ENCODE results near the gene EGR2. TPM values are rescaled to one million over a fixed set of nuclear protein-coding genes. Genes with fewer than 3 reads are reported as not detected.
A peak's percentile ranks its signal among the peaks of the same experiment; 100 is the strongest.

EGR2 gene
- total RNA-seq, result 2.3 and 5.3 TPM in 2 replicates
- 41.6 TPM for polyA plus RNA-seq (2012)

DNA sequence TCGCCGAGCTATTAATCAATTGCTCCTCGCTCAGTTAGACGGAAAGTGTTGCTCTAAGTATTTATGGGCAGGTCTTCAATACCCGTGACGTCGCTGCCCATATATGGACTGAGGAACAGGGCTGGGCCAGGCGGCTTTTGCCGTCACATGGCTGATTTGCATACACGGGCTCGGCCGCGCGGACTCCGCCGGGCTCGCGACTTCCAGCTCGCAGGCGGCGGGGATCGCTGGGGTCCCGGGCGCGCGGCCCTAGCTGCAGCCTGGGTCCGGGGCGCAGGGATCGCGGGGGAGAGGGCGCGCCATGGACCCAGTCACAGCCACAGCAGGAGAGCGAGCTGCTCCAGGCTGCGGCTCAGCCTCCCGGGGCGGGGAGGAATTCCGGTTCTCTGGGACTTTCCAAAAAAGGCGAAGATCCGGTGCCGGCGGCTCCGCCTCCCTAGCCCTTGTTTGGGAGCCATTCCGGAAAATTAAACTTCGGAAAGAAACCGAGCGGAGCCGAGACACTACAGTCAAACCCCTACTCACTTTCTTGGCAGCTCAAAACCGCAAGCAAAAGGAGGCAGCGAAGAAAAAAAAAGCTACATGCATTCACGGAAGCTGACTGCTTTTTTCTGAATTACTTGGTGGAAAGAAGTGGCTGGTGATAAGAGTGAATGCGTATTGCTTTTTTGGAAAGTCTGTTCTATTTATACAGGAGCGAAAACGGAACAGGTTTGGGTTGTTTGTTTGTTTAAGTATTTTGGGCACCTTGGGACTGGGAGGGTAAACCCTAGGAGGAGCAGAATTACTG, at the start of gene EGR2:
Gene EGR2, minus strand, starts transcription at position 36 of the 790 bp plus-strand sequence. CDS start 337 bp downstream, outside the sequence.
- peak; percentile 96 for DNase-seq (ENCODE audit: low read depth)

DNA sequence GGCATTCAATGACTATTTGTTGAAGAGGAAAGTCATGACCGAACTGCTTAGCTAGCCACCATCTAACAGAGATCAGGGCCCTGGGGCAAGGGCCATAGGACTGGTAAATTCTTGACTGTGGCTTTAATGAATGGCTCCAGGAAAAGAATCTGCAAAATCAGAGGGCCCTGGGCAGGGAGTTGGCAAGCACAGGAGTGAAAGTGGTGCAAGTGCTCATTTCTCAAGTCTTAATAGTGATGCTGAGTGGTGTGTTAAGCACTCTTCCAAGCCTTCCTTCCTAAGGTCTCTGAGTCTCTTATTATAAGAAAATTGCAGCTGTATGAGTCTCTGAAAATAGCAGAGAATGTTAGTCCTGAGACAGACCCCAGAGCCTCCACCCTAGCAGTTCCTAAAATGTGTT, 46.3 kb upstream of the EGR2 start:
- no peak for DNase-seq (ENCODE audit: low read depth)

DNA sequence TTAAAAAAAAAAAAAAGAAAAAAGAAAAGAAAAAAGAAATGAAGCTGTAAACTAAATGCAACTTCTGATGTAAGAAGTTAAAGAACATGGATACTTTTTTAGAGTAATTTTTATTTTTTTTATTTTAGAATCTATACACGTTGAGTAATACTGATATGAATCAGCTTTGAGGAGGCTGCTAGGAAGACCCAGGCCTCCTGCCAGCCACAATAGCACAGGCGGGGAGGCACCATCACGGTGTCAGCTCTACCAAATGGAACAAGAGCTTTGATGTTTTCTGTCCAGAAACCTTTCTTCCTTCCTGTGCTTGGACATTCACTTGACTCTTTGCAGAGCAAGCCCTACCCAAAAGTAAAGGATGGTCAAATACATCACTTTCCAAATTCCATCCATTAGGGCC, 45.3 kb upstream of the EGR2 start:
- no peak for DNase-seq (ENCODE audit: low read depth)

DNA sequence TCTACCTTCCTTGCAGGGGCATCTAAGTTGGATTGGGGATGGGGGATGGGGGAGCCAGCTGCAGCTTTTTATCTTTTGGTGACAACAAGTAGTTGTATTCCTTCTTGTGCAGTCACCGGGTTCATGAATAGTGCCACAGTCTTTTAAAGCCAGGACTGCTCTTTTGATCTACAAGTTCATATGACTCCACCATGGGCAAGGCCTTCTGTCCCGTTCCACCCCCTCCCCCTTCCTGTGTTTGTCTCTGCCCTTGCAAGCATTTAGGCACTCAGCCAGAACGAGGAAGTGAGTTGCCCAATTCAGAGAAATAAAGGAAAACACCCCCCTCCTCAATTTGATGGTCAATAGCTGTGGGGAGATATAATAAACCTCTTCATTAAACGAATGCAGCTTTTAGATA, 44.8 kb upstream of the EGR2 start:
- peak; percentile 1 for DNase-seq (ENCODE audit: low read depth)

- no peak for DNase-seq (ENCODE audit: low read depth)
These were observed 42.2 kb upstream of the EGR2 start for GRCh38 chr10:62858364-62858763.

GRCh38 chr10:62856021-62856420, 39.9 kb upstream of the EGR2 start:
- no peak for DNase-seq (ENCODE audit: low read depth)

DNA sequence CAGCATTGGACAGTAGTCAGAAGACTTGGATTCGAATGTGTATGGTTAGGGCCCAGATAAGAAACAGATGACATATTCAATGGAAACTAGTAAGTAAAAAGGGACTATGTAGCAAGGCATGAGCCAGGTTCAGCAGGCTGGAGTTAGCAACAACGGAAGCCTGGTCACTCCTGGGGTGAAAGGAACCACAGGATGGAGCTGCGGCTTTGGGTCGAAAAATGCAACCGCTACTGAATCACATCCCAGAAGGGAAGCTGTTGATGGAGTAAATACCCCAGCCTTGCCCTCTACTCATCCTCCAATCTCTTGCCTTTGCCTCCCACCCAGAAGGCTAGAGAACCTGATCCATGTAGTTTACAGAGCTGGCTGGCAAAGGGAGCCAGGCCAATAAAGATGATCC, 37.5 kb upstream of the EGR2 start:
- DNase-seq (ENCODE audit: low read depth), result no peak

DNA sequence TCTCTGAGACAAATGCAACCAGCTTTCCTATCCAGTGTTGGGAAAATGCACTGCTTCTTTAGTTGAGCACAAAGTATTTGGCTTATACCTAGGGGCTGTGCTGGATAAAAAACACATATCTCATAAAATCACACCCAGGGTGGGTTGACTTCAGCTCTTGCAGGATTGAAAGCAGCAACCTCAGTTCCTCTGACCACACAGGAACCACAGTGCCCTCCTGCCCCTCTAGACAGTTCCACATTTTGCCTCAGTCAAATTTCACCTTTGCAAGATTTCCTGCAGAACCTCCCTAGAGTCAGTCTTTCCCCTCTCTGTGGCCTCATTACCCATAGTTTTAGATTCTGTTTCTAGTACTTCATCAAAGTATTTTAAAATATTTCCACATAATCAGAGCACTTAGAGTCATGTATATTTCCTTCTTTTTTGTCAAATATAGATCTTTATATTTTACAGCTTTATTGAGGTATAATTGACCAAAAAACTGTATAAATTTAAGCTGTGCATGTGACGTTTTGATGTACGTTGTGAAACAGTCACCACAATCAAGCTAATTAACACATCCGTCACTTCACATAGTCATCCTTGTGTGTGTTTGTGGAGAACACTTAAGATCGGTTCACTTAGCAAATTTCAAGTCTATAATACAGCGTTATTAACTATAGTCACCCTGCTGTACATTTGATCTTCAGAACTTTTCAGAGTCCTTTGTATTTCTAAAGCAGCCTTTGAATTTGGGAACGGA, 37.0 kb upstream of the EGR2 start:
- no peak for DNase-seq (ENCODE audit: low read depth)

GRCh38 chr10:62851442-62851841, 35.3 kb upstream of the EGR2 start:
- peak; percentile 13 for DNase-seq (ENCODE audit: low read depth)

DNA sequence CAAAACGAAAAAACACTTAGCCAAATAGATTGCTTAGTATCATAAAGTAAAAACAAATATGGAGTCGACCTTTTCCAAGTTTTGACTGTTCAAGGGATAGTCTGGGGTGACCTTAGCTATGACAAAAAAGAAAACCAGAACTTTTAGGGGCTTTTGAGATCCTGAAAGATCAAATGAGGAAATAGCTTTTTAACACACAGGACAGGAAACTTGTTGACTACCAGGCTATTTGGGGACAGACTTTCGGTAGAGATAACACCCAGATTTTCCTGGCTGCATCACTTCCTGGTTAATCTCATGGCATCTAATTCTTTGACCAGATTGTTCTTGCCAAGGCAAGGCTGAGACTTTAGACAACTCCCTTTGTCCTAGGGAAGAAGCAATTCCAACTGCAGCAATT, 34.5 kb upstream of the EGR2 start:
- no peak for DNase-seq (ENCODE audit: low read depth)

GRCh38 chr10:62847433-62847832, 31.3 kb upstream of the EGR2 start:
- no peak for DNase-seq (ENCODE audit: low read depth)

- DNase-seq (ENCODE audit: low read depth), result no peak
These were observed 28.3 kb upstream of the EGR2 start for GRCh38 chr10:62844280-62845011.

DNA sequence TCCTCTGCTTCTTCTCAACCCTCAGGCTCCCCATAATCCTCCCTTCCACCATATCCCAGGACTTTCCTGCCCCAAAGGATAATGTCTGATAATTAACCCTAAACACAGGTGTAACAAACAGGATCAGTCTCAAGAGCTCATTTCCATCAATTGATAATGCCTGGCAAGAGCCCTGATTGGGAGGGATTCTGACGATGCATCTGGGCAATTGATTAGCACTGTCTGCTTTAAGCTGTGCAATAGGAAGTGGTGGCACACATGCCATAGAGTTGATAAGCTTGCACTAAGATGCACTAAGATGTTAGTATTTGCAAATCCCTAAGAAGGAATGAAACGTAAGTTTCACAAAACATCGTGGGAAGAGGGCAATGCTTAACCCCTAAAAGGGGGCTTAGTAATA, 27.4 kb upstream of the EGR2 start:
- no peak for DNase-seq (ENCODE audit: low read depth)

- DNase-seq (ENCODE audit: low read depth), result no peak
These were observed 26.8 kb upstream of the EGR2 start for GRCh38 chr10:62842983-62843382.

- DNase-seq (ENCODE audit: low read depth), result no peak
These were observed 23.4 kb upstream of the EGR2 start for GRCh38 chr10:62839590-62839989.

DNA sequence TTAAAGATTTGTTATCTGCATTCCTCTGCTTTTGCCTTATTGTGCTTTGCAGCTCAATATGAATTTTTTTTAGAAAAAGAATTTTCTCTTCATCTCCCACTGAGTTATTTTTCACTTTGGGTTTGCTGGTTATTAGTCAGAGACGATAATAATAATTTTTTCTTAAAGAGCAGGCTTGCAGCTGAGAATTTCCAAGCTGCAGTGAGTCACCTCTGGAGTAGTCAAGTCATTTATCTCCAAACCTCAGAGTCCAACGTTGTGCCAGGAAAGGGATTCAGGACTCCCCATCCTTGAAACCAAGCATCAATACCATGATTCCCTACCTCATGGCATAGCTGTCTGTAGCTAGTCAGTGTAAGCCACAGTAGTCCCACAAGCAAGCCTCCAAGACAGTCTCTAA, 15.2 kb upstream of the EGR2 start:
- DNase-seq (ENCODE audit: low read depth), result peak; percentile 79

DNA sequence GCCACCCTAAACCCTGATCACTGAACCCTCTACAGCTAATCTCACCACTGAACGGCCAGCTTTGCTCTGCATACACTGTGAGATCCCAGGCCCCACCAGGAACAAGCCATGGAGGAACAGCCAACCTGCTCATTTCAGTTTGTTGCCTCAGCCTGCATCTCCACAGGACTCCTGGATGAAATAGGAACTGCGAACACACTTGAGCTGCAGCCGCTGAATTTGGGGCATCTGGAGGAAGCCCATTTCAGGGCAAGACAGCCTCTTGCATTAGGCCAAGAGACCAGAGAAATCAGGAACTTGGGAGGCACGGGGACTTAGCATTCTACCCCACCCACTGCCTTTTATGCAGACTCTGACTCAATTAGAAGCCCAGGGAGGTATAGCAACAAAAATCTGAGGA, 14.5 kb upstream of the EGR2 start:
- DNase-seq (ENCODE audit: low read depth), result no peak

DNA sequence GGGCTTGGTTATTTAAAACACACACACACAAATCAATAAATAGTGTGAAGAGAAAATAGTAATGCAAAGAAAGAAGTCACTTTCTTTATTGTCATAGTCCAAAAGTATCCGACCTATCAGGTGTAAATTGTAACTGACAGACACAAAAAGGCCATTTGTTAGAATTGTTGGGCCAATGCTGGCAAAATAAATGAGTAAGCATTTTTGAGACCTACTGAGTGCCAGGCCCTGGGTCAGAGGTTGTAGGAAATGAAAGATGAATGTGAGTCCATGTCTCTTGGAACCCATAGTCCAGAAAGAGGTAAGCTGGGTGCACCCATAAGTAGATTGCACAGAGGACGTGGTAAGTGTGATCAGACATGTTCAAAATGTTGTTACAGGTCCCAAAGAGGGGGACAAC, 13.5 kb upstream of the EGR2 start:
- DNase-seq (ENCODE audit: low read depth), result no peak

DNA sequence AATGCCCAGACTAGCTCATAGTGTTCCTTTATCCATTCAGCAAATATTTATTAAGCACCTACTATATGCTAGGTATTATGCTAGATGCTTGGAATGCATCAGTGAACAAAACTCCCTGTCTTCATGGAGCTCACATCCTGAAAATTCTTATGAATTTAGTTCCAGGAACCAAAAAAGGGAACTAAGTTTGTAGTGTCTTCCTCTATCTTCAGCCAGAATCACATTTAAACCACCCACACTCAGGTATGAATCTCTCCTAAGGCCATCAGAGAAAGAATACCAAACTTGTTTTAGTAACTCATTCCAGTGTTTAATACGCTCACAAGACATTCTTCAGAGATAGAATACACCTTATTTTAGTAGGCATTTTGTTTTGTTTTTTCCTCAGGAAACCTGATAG, 10.1 kb upstream of the EGR2 start:
- no peak for DNase-seq (ENCODE audit: low read depth)

- no peak for DNase-seq (ENCODE audit: low read depth)
These were observed 4.4 kb upstream of the EGR2 start for GRCh38 chr10:62820586-62820985.

GRCh38 chr10:62819141-62819920, 3.2 kb upstream of the EGR2 start:
- DNase-seq (ENCODE audit: low read depth), result peak; percentile 4

Data from myocyte (in vitro differentiated cells).